Neural progenitor cell (in vitro differentiated cells): ENCODE data around the gene PTGES2. TPM values are rescaled to one million over a fixed set of nuclear protein-coding genes. Genes with fewer than 3 reads are reported as not detected.
"Not testable (repeated sequence)": the region's sequence is repeated elsewhere in the genome, so short reads cannot be mapped to it uniquely, and the experiment has no call there.

Source experiments
- DNase-seq: peaks from one replicate; pipeline ENCODE4 v3.0.0-alpha.2; 2016; ENCODE audit warnings: low spot score
- H2AFZ ChIP-seq: fragments of 200-600 bp; sonication (generic); replicated peaks from 2 replicates; pipeline ENCODE4 v1.6.1; 2016; ENCODE audit warnings: antibody characterized with exemption
- H3F3A ChIP-seq: fragments of 200-600 bp; sonication (generic); 2 replicates; pipeline ENCODE4 v1.6.1; 2016; ENCODE audit warnings: antibody characterized with exemption, low read depth
- H3K27ac ChIP-seq: fragments of 200-600 bp; sonication (generic); 2 replicates; pipeline ENCODE4 v1.5.1; 2016; ENCODE audit warnings: mild to moderate bottlenecking
- H3K27me3 ChIP-seq: fragments of 200-600 bp; sonication (generic); 2 replicates; pipeline ENCODE4 v1.6.1; 2016; ENCODE audit warnings: mild to moderate bottlenecking, moderate library complexity
- H3K36me3 ChIP-seq: fragments of 200-600 bp; sonication (generic); 2 replicates; pipeline ENCODE4 v1.5.1; 2016
- H3K4me1 ChIP-seq: fragments of 200-600 bp; sonication (generic); 2 replicates; pipeline ENCODE4 v1.6.1; 2016; ENCODE audit warnings: mixed run types
- H3K4me2 ChIP-seq: fragments of 200-600 bp; sonication (generic); 2 replicates; pipeline ENCODE4 v1.6.1; 2016
- H3K4me3 ChIP-seq: fragments of 200-600 bp; sonication (generic); 2 replicates; pipeline ENCODE4 v1.5.1; 2016
- H3K79me2 ChIP-seq: fragments of 200-600 bp; sonication (generic); 2 replicates; pipeline ENCODE4 v1.6.1; 2016; ENCODE audit warnings: low read depth
- H3K9ac ChIP-seq: fragments of 200-600 bp; sonication (generic); 2 replicates; pipeline ENCODE4 v1.6.1; 2016
- H3K9me3 ChIP-seq: fragments of 200-600 bp; sonication (generic); 2 replicates; pipeline ENCODE4 v1.5.1; 2016; ENCODE audit warnings: low read depth
- H4K20me1 ChIP-seq: fragments of 200-600 bp; sonication (generic); 2 replicates; pipeline ENCODE4 v1.6.1; 2016; ENCODE audit warnings: low read depth
- H3K27ac Mint-ChIP-seq: 3 replicates; pipeline ENCODE4 v1.8.0; 2021; ENCODE audit warnings: mixed read lengths
- H3K27me3 Mint-ChIP-seq: 2 replicates; pipeline ENCODE4 v1.8.0; 2022; ENCODE audit warnings: low read depth, mild to moderate bottlenecking, inconsistent platforms, moderate library complexity, mixed read lengths; ENCODE audit not compliant: insufficient read depth
- H3K36me3 Mint-ChIP-seq: 3 replicates; pipeline ENCODE4 v1.8.0; 2021; ENCODE audit warnings: mixed read lengths
- H3K4me1 Mint-ChIP-seq: 3 replicates; pipeline ENCODE4 v1.8.0; 2021; ENCODE audit warnings: mixed read lengths
- H3K4me3 Mint-ChIP-seq: 3 replicates; pipeline ENCODE4 v1.8.0; 2021; ENCODE audit warnings: mild to moderate bottlenecking, moderate library complexity, mixed read lengths
- H3K9me3 Mint-ChIP-seq: 3 replicates; pipeline ENCODE4 v1.8.0; 2020; ENCODE audit warnings: mixed read lengths
- EZH2 ChIP-seq: fragments of 200-600 bp; sonication (generic); IDR thresholded peaks from 2 replicates; pipeline ENCODE4 v1.6.1; 2017; ENCODE audit warnings: antibody characterized with exemption, mild to moderate bottlenecking, moderate library complexity
- EZH2phosphoT487 ChIP-seq: fragments of 200-600 bp; sonication (generic); IDR thresholded peaks from 2 replicates; pipeline ENCODE4 v1.6.1; 2017; ENCODE audit warnings: antibody characterized with exemption
- total RNA-seq: library from RNA; depleted of rRNA; stranded (reverse); fragments of >200 nt; gene quantifications from 2 replicates; pipeline ENCODE4 v1.2.3, GENCODE V29; 2015; ENCODE audit warnings: low replicate concordance
- TF ChIP-seq, protein P1 (sequence below): fragments of 200-600 bp; sonication (generic); IDR thresholded peaks from 2 replicates; pipeline ENCODE4 v1.5.1; 2017; ENCODE audit warnings: antibody characterized with exemption, mild to moderate bottlenecking

PTGES2 gene
- total RNA-seq, 1 donor from 2014 or later = 25.7 TPM

GRCh38 chr9:128115187-128116103 is 12.1 kb downstream of the PTGES2 start:
- Mint-ChIP-seq H3K4me1 (peaks cover 13% of the 10 kb centered on the region), H3K4me3 (no peak overlapping the region), H3K9me3 (no peaks in the 10 kb centered on the region), H3K36me3 (peaks cover 9% of the 10 kb centered on the region), H3K27ac (no peak overlapping the region), H3K27me3 (peaks cover 4% of the 10 kb centered on the region)
- H2AFZ ChIP-seq = no peak overlapping the region
- peaks cover 7% of the 10 kb centered on the region for H3F3A ChIP-seq
- DNase-seq = no peak
- H3K27ac ChIP-seq = no peak overlapping the region
- H3K4me2 ChIP-seq = no peak overlapping the region
- no peaks in the 10 kb centered on the region for H3K27me3 ChIP-seq
- H3K36me3 ChIP-seq = no peaks in the 10 kb centered on the region
- H3K4me1 ChIP-seq = peaks cover 4% of the 10 kb centered on the region
- no peak for TF ChIP-seq EZH2
- TF ChIP-seq, protein P1, sequence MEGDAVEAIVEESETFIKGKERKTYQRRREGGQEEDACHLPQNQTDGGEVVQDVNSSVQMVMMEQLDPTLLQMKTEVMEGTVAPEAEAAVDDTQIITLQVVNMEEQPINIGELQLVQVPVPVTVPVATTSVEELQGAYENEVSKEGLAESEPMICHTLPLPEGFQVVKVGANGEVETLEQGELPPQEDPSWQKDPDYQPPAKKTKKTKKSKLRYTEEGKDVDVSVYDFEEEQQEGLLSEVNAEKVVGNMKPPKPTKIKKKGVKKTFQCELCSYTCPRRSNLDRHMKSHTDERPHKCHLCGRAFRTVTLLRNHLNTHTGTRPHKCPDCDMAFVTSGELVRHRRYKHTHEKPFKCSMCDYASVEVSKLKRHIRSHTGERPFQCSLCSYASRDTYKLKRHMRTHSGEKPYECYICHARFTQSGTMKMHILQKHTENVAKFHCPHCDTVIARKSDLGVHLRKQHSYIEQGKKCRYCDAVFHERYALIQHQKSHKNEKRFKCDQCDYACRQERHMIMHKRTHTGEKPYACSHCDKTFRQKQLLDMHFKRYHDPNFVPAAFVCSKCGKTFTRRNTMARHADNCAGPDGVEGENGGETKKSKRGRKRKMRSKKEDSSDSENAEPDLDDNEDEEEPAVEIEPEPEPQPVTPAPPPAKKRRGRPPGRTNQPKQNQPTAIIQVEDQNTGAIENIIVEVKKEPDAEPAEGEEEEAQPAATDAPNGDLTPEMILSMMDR = no peak
- TF ChIP-seq EZH2phosphoT487 = no peak
- no peaks in the 10 kb centered on the region for H4K20me1 ChIP-seq
- no peaks in the 10 kb centered on the region for H3K79me2 ChIP-seq
- no peak overlapping the region for H3K4me3 ChIP-seq
- no peaks in the 10 kb centered on the region for H3K9me3 ChIP-seq
- H3K9ac ChIP-seq = no peak overlapping the region

- H3K27ac Mint-ChIP-seq = no peak overlapping the region
- H3K36me3 ChIP-seq = no peaks in the 10 kb centered on the region
- peaks cover 4% of the 10 kb centered on the region for H3K4me1 ChIP-seq
- no peak overlapping the region for H3K4me3 Mint-ChIP-seq
- H3F3A ChIP-seq = peaks cover 7% of the 10 kb centered on the region
- H3K4me1 Mint-ChIP-seq = peaks cover 14% of the 10 kb centered on the region
- no peak overlapping the region for H3K27ac ChIP-seq
- H3K27me3 Mint-ChIP-seq = peaks cover 3% of the 10 kb centered on the region
- H3K36me3 Mint-ChIP-seq = peaks cover 9% of the 10 kb centered on the region
- no peak overlapping the region for H3K9ac ChIP-seq
- no peaks in the 10 kb centered on the region for H3K79me2 ChIP-seq
- no peaks in the 10 kb centered on the region for H3K9me3 Mint-ChIP-seq
- no peaks in the 10 kb centered on the region for H3K9me3 ChIP-seq
- DNase-seq = no peak
- H3K4me2 ChIP-seq = no peak overlapping the region
- no peak for TF ChIP-seq EZH2
- TF ChIP-seq, protein P1 = no peak
- TF ChIP-seq EZH2phosphoT487 = no peak
- no peak overlapping the region for H3K4me3 ChIP-seq
- H2AFZ ChIP-seq = no peak overlapping the region
- H4K20me1 ChIP-seq = no peaks in the 10 kb centered on the region
- no peaks in the 10 kb centered on the region for H3K27me3 ChIP-seq
Measured at GRCh38 chr9:128114326-128115186, 13.0 kb downstream of the PTGES2 start.

- Histone ChIP-seq H3K79me2 (no peaks in the 10 kb centered on the region), H3K9ac (no peak overlapping the region), H4K20me1 (no peaks in the 10 kb centered on the region), H3K4me3 (no peak overlapping the region), H3K4me2 (no peak overlapping the region), H3K27ac (no peak overlapping the region), H3K36me3 (no peaks in the 10 kb centered on the region), H3F3A (peaks cover 7% of the 10 kb centered on the region), H3K9me3 (no peaks in the 10 kb centered on the region), H2AFZ (no peak overlapping the region), H3K4me1 (peaks cover 4% of the 10 kb centered on the region), H3K27me3 (no peaks in the 10 kb centered on the region)
- H3K4me3 Mint-ChIP-seq = no peak overlapping the region
- H3K9me3 Mint-ChIP-seq = no peaks in the 10 kb centered on the region
- peaks cover 3% of the 10 kb centered on the region for H3K27me3 Mint-ChIP-seq
- peaks cover 9% of the 10 kb centered on the region for H3K36me3 Mint-ChIP-seq
- no peak for DNase-seq
- peak overlapping the region; percentile 24 for H3K27ac Mint-ChIP-seq
- H3K4me1 Mint-ChIP-seq = peaks cover 19% of the 10 kb centered on the region
- TF ChIP-seq EZH2 (no peak), EZH2phosphoT487 (no peak)
- TF ChIP-seq, protein P1 = no peak
Measured at GRCh38 chr9:128113526-128114325, 13.8 kb downstream of the PTGES2 start.

- not testable (repeated sequence) for H3K36me3 ChIP-seq, H3K4me1 ChIP-seq, H3K27me3 Mint-ChIP-seq, H3K4me1 Mint-ChIP-seq, H3K9me3 Mint-ChIP-seq, H4K20me1 ChIP-seq, H3K27me3 ChIP-seq, H3K4me2 ChIP-seq, H3K9ac ChIP-seq, H3F3A ChIP-seq, H2AFZ ChIP-seq, H3K4me3 ChIP-seq, H3K27ac Mint-ChIP-seq, DNase-seq, H3K79me2 ChIP-seq, H3K9me3 ChIP-seq, H3K4me3 Mint-ChIP-seq, H3K27ac ChIP-seq
- peaks cover 12% of the 10 kb centered on the region for H3K36me3 Mint-ChIP-seq
Measured at GRCh38 chr9:128111726-128112125, 15.8 kb downstream of the PTGES2 start.
